Measurements from ENCODE around the gene DNAJC5.
"Not testable (repeated sequence)": the region's sequence is repeated elsewhere in the genome, so short reads cannot be mapped to it uniquely, and the experiment has no call there.

DNAJC5 gene

DNA sequence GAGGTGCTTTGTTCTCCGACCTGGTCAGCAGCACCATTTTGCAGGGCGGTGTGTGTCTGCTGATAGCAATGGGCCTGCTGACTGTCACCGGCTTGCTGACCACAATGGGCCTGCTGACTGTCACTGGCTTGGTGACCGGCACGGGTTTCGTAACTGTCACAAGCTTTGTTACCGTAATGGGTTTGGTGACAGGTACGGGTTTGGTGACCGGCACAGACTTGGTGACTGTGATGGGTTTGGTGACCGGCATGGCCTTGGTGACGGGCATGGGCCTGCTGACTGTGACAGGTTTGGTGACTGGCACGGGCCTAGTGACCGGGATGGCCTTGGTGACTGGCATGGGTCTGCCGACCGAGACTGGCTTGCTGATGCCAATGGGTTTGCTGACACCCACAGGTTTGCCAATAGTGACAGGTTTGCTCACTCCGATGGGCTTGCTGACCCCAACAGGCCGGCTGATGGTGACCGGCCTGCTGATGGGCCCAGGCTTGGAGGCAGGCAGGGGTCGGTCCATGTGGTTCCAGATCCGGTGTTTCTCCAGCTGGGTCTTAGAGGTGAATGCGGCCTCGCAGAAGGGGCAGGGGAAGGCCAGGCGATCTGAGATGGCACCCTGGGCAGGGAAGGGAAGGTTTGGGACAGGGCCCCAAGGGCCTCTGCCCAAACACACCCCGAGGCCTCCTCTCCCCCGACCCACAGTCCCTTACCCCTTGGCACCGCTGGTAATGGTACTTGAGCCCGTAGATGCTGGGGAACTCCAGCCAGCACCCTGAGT lies 71.4 kb downstream of the DNAJC5 start:
- DNase-seq (ENCODE audit: low read depth in 2 of 3, low spot score in 1 of 3): no peak

DNA sequence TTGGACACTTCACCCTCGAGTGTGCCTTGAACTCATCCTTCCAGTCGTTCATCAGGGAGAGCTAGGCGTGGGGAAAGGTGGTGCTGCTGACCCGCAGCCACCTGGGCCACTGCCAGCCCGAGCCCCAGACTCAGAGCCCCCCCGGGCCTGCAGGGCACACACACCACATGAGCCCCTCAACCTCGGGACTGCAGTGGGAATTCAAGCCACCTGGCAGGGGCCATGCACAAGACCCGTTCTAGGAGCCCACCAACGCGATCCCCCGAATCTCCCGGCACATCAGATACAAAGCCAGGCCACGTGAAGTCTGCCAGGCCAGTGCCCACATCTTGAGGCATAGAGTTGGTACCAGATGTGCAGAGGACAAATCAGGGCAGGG lies 72.0 kb downstream of the DNAJC5 start:
- no peak for DNase-seq (ENCODE audit: low read depth in 2 of 3, low spot score in 1 of 3)

DNA sequence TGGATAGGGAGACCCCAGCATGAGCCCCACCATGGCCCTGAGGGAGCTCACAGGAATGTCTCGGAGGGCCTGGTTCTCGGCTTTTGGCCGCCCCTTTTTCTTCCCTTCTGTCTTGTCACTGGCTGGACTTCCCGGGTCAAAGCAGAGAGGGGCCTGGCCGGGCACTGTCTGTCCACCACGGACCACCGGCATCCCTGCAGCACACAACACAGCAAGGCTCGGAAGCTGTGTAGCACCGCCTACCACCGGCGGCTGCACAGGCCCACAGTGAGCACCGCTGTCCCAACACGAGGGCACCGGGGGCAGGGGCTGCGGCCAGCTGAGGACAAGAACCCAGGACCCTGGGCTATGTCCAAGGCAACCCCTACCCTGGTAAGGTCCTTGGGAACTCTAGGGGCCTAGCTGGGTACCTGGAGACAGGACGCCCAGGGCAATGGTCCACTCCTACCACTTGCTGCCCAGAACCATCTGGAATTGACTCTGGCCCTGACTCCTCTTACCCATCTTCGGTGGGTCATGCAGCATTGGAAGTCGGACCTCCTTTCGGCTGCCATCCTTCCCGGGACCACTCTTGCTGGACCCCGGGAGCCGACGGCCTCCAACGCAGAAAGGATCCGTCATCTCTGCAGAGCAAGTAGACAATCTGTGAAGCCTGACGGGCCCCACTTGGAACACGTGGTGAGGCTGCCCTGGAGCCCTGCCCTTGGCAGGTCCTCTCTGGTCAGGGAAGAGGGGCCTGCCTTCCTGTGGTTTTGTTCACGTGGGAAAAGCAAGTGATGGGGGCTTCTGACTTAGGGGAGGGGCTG lies 72.6 kb downstream of the DNAJC5 start:
- DNase-seq (ENCODE audit: low read depth in 2 of 3, low spot score in 1 of 3): no peak

GRCh38 chr20:63968136-63968927 lies 73.4 kb downstream of the DNAJC5 start:
- DNase-seq (ENCODE audit: low read depth in 2 of 3, low spot score in 1 of 3): no peak

DNA sequence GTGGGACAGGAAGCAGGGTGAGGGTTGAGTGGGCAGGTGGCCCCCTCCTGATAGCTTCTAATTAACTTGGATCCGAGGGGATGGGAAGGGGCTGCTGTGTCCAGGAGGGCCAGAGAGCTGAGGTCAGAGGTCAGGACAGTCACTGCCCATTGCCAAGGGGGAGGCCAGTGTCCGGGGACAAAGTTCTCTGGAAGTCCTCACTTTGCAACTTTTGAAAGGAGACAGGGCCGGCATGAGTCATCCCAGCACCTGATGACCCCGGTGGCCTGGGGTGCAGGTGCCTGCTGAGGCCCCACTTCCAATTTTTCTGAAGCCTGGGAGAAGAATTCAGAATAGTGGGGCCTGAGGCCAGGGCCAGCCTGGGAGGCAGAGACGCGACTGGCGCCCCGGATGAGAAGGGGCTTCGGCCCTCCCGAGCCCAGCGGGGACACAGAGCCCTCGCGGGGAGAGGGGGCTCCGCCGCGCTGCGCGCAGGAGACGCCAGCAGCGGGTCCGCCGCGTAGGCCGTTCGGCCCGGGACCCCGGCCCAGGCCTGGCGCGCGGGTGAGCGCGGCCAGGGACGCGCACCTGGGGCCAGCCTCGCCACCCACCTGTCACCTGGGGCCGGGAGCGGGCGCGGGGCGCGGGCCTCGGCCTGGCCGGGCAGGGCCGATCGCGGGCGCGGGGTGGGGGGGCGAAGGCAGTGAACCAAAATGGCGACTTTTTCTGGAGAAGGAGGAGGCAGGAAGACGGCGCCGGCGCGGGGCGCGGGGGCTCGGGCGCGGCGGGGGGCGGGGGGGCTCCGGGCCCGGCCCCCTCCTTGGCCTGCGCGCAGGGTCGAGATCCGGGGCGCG lies 74.2 kb downstream of the DNAJC5 start:
- no peak for DNase-seq (ENCODE audit: low read depth in 2 of 3, low spot score in 1 of 3)

DNA sequence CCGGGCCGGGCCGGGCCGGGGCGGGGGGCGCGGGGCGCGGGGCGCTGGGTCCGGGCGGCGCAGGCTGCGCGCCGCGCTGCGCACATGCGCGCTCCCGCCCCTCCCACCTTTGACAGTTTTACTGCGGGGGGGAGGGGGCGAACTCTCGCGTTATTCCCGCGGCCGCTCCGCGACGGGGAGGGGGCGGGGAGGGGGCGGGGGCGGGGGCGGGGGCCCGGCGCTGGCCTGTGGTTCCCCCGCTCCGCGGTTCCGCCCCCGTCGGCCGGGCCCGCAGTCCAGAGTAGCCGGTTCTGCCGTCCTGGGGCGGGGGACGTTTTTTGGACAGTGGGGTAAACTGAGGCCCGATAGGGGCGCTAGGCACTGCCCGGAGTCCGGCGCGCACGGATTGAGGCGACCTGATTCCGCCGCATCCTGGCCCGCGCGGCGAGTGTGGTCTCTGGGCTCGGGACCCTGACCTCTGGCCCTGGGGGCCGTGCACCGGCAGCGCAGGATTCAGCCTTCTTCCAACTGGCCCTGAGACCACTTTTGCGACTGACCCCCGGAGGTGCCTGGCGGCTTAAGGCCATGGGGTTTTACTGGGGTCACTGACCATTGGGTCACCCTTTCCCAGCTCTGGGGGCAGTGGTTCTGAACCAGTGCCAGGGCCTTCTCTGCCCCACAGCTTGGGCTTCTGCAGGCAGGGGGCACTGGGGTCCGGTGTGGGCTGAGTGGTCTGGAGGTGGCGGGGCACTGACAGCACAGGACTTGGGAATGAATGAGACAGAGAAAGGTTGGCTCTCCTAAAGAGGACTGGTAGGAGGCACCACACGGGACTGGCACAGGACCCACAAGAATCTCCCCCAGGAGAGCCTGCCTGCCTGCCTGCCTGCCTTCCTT lies 75.2 kb downstream of the DNAJC5 start, which contains the start of gene ZNF512B:
Gene ZNF512B, minus strand, starts transcription at position 93 of the 876 bp plus-strand sequence. CDS start 1,980 bp downstream, outside the sequence.
- DNase-seq (ENCODE audit: low read depth in 2 of 3, low spot score in 1 of 3): peak in 1 of 3 donors; percentile 43

DNA sequence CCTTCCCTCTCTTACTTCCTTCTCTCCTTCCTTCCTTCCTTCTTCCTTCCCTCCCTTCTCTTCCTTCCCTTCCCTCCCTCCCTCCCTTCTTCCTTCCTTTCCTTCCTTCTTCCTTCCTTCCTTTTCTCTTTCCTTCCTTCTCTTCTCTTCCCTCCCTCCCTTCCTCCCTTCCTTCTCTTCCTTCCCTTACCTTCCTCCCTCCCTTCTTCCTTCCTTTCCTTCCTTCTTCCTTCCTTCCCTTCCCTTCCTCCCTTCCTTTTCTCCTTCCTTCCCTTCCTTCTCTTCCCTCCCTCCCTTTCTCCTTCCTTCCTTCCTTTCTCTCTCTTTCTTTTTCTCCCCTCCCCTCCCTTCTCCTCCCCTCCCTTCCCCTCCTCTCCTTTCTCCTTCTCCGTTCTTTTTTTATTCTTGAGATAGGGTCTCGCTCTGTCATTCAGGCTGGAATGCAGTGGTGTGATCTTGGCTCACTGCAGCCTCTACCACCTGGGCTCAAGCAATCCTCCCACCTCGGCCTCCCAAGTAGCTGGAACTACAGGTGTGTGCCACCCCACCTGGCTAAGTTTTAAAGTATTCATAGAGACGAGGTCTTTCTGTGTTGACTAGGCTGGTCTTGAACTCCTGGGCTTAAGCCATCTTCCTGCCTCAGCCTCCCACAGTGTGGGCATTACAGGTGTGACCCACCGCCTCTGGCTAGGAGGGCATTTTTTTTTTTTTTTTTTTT lies 75.9 kb downstream of the DNAJC5 start:
- DNase-seq (ENCODE audit: low read depth in 2 of 3, low spot score in 1 of 3): no peak

DNA sequence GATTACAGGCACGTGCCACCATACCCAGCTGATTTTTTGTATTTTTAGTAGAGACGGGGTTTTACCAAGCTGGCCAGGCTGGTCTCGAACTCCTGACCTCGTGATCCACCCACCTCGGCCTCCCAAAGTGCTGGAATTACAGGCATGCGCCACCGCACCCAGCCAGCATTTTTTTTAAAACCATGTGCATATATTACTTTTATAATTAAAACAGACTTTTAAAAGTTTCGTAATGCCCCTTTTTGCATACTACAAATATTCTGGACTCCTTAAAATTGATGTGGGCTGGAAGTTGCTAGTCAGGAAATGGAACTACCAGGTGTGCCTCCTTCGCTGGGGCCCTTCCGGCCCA lies 77.0 kb downstream of the DNAJC5 start:
- not testable (repeated sequence) for DNase-seq (ENCODE audit: low read depth in 2 of 3, low spot score in 1 of 3)

- no peak for DNase-seq (ENCODE audit: low read depth in 2 of 3, low spot score in 1 of 3)
Observed at GRCh38 chr20:63972312-63973159, 77.6 kb downstream of the DNAJC5 start.

DNA sequence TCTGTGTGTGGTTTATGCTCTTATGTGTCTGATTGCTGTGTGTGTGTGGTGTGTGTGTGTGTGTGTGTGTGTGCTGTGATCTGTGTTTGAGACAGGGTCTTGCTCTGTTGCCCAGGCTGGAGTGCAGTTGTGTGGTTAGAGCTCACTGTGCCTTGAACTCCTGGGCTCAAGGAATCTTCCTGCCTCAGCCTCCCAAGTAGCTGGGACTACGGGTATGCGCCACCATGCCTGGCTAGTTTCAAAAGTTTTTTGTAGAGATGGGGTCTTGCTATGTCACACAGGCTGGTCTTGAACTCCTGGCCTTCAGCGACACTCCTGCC lies 78.2 kb downstream of the DNAJC5 start:
- DNase-seq (ENCODE audit: low read depth in 2 of 3, low spot score in 1 of 3): no peak

DNA sequence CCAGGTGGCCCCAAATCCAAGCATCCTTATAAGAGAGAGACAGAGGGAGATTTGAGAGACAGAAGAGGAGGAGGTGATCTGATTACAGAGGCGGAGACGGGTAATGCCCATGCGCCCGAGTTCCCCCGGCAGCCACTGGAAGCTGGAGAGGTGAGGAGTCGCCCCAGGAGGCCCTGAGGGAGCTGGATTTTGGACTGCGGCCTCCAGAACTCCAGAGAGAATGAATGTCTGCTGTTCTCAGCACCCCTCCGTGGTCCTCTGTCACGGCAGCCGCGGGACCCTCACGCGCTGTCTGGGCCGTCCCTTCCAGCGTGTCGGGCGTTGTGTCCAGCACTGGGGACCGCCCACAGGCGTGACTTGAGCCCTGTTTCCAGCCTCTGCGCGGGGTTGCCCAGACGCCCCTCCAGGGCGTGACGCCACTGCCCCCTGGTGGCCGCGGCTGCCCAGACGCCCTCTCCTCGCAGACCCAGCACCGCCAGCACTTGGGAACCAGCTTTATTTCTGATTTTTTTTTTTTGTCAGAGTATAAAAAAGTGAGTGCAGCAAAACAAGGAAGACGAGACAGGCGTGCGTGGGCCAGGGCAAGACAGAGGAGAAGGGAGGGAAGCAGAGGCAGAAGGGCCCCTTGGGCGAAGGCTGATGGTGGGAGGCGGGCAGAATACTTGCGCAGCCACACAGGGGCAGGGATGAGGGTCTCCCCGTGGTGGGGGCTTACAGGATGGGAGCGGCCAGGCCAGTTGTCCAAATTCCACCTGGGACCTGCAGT lies 78.9 kb downstream of the DNAJC5 start:
- peak; percentile 44 to 75 (median 68) for DNase-seq (ENCODE audit: low read depth in 2 of 3, low spot score in 1 of 3)

GRCh38 chr20:63974402-63975200 lies 79.7 kb downstream of the DNAJC5 start:
- no peak for DNase-seq (ENCODE audit: low read depth in 2 of 3, low spot score in 1 of 3)

- DNase-seq (ENCODE audit: low read depth in 2 of 3, low spot score in 1 of 3): not testable (repeated sequence)
Observed at GRCh38 chr20:63976511-63976910, 81.6 kb downstream of the DNAJC5 start.

DNA sequence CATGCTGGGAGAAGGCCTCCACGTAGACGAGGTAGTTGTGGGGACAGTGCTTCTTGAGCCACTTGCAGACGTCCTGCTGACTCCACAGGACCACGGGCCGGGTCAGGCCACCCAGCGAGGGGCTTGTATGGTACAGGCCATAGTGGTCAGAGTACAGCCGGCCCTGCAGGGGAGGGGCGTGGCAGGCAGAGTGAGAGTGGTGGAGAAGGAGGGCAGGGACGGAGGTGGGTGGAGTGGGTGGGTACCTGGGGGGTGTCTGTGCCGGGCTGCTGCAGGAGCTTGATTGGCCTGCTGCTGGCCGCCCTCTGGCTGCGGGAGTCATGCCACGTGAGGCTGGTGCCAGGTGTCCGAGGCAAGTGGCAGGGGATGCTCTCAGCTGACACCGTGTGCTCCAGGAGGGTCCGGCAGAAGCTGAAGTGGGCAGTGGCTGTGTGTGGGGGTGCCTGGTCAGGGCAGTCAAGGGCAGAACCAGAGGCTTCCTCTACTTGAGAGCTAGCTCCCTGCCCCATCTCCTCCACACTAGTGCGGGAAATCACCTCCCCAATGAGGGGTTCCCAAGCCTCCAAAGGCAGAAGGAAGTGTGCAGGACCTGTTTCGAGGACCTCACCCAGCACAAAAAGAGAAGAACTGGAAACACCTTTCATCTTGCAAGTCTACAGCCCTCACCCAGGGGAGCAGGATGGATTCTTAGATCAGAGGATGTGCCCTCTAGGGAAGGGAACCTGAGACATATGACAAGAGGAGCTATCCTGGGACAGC lies 82.2 kb downstream of the DNAJC5 start:
- no peak for DNase-seq (ENCODE audit: low read depth in 2 of 3, low spot score in 1 of 3)

DNA sequence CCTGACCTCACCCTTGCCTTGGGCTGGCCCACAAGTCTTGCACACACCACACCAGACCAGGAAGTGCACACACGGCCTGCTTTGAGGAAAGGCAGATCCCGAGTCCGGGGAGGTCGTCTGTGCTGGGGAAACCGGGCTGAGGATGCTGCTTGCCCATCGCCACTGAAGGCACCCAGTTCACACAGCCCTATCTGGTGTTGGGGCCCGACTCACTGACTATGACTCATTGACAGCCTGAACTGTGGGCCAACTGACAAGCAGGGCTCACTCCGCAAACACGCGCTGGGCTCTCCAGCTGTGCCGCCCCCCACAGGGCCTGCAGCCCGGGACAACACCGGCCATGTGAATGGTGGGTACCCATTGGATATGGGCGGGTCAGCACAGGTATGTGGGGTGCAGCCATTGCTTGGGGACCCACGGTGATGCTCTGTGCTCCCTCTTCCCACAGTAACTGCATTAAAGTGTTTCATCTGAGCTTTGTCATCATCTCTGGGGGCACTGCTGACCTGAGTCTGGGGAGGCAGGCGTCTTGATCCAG lies 82.9 kb downstream of the DNAJC5 start:
- DNase-seq (ENCODE audit: low read depth in 2 of 3, low spot score in 1 of 3): peak in 2 of 3 donors; percentile 37 to 56

Data from stimulated activated CD4-positive, alpha-beta T cell treated with anti-CD3 and anti-CD28 coated beads, Interleukin-12 subunit alpha, Interleukin-12 subunit beta, amount 100 ng/mL, for 48 hours (primary cell).